Measurements from ENCODE around the gene LINGO4. TPM values are rescaled to one million over a fixed set of nuclear protein-coding genes. Genes with fewer than 3 reads are reported as not detected.

LINGO4 gene
- total and polyA plus RNA-seq, 10 of the 15 experiments (the other 5 are each of a cell fraction or from before 2014, with no cell fraction given) = not detected

DNA sequence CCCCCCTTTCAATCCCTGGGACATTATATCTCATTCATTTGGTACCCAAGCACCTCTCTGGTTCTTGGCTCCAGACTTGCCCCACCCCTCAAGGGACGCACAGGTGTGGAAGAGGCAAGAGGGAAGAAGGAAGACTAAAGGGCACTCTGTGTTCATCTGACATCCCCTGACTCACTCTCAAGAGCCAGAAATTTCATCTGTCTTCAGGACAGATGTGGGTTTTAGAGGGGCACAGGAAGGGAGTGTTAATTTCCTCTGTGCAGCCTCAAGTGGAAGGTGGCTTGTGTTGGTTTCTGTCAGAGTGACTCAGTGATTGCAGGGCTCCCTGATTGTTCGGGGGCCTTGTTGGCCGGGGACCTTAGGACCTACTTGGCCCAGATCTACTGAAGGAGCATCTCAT is 32.0 kb upstream of the LINGO4 start:
- H3K27me3 ChIP-seq (replicated peaks in 1 of 2; ENCODE audit: control insufficient read depth in 2 of 2, insufficient read depth in 2 of 2, low read length in 1 of 2) = peaks cover 0 to 8% of the 10 kb centered on the region in 2 experiments
- no peak overlapping the region for H3K4me3 ChIP-seq
- H2AFZ ChIP-seq (ENCODE audit: control insufficient read depth, low read depth, low read length) = no peak overlapping the region
- no peak for DNase-seq (ENCODE audit: low read depth, low spot score)
- H4K20me1 ChIP-seq (ENCODE audit: control insufficient read depth, insufficient read depth) = peaks cover 5% of the 10 kb centered on the region; the same call in 1 of the 2 replicates
- BruUV-seq (replicated peaks) = no TSS peak
- no peak for FAIRE-seq
- in situ Hi-C loops (cut with MboI) = loop anchor here (5.0 to 10.0 kb wide), 3 partner anchors 245 to 542 kb away; no protein-coding TSS in a partner anchor
- no peaks in the 10 kb centered on the region for H3K79me2 ChIP-seq (ENCODE audit: control insufficient read depth, insufficient read depth, low read length)
- no peak overlapping the region for H3K27ac ChIP-seq (ENCODE audit: control insufficient read depth, insufficient read depth)
- ATAC-seq = no peak
- ChIA-PET POLR2A (interaction anchor here (0.5 to 1.4 kb wide), 4 partner anchors 22 to 1547 kb away, joined by 3 to 6 read pairs (median 4); no protein-coding TSS in a partner anchor), RAD21 (ENCODE audit: unreplicated experiment) (interaction anchor here (0.6 to 1.4 kb wide), 13 partner anchors 9 to 585 kb away, joined by 3 to 10 read pairs (median 4); partner anchors contain the start of gene MRPL9), SMC1A (ENCODE audit: uncharacterized antibody, unreplicated experiment) (interaction anchor here (0.5 to 3.8 kb wide), 20 partner anchors 8 to 536 kb away, joined by 3 to 16 read pairs (median 3); partner anchors contain the start of gene MRPL9), CTCF (interaction anchor here (0.6 to 2.8 kb wide), 24 partner anchors 8 to 790 kb away, joined by 3 to 20 read pairs (median 3); partner anchors contain the start of genes C1orf56, MRPL9, RIIAD1 and TDRKH)
- WGBS (ENCODE audit: insufficient coverage, insufficient replicate concordance, low lambda C conversion rate, missing lambda C conversion rate) = 67% methylated on average over 3 of the region's 3 CpGs
- H3K36me3 ChIP-seq (ENCODE audit: control insufficient read depth in 2 of 2, insufficient read depth in 2 of 2, low read length in 1 of 2) = no peaks in the 10 kb centered on the region
- intact Hi-C loops (cut with micrococcal nuclease; ENCODE audit: unreplicated experiment) = loop anchor here (2.0 to 10.0 kb wide), 3 partner anchors 122 to 302 kb away; partner anchors contain the start of gene CELF3
- peaks cover 10% of the 10 kb centered on the region; the same call in 1 of the 2 replicates for H3K4me1 ChIP-seq (ENCODE audit: control insufficient read depth, insufficient read depth, low read length)
- H3K9ac ChIP-seq (ENCODE audit: control insufficient read depth, insufficient read depth, low read length) = no peak overlapping the region
- TF ChIP-seq BHLHE40 (IDR thresholded peaks at IDR 0.05; ENCODE audit: borderline replicate concordance in 1 of 2, low read depth in 2 of 2, low read length in 1 of 2) (no peak), DPF2 (IDR thresholded peaks at IDR 0.05) (no peak), ZNF207 (IDR thresholded peaks at IDR 0.05; ENCODE audit: borderline replicate concordance) (no peak), KLF5 (IDR thresholded peaks at IDR 0.05; ENCODE audit: partially characterized antibody) (no peak), EZH2 (IDR thresholded peaks at IDR 0.05; ENCODE audit: borderline replicate concordance, control insufficient read depth, low read depth, low read length) (no peak), ZNF622 (IDR thresholded peaks at IDR 0.05) (no peak), KDM1A (IDR thresholded peaks at IDR 0.05; ENCODE audit: borderline replicate concordance) (no peak), ZNF274 (IDR thresholded peaks at IDR 0.05; ENCODE audit: insufficient read depth, insufficient read length) (no peak), PAX5 (IDR thresholded peaks at IDR 0.05; ENCODE audit: borderline replicate concordance, low read depth, low read length) (no peak)
- TF ChIP-seq, protein P1, sequence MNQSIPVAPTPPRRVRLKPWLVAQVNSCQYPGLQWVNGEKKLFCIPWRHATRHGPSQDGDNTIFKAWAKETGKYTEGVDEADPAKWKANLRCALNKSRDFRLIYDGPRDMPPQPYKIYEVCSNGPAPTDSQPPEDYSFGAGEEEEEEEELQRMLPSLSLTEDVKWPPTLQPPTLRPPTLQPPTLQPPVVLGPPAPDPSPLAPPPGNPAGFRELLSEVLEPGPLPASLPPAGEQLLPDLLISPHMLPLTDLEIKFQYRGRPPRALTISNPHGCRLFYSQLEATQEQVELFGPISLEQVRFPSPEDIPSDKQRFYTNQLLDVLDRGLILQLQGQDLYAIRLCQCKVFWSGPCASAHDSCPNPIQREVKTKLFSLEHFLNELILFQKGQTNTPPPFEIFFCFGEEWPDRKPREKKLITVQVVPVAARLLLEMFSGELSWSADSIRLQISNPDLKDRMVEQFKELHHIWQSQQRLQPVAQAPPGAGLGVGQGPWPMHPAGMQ (IDR thresholded peaks at IDR 0.05; ENCODE audit: borderline replicate concordance) = no peak
- H3K9me3 ChIP-seq (replicated peaks; ENCODE audit: control insufficient read depth, insufficient read depth, low read length) = no peaks in the 10 kb centered on the region
- no peak overlapping the region for H3K4me2 ChIP-seq (ENCODE audit: control insufficient read depth, insufficient read depth)

All from GM12878 (cell line).